HCT116 (cell line): Measurements from ENCODE around the gene LDAH. TPM values are rescaled to one million over a fixed set of nuclear protein-coding genes. Genes with fewer than 3 reads are reported as not detected.

ENCODE experiments used
- ATAC-seq: fragments of 200-7000 bp; cut with Tn5 transposase; 2 replicates; pipeline ENCODE4 v1.9.1; 2020; ENCODE audit warnings: mild to moderate bottlenecking, moderate library complexity
- BruUV-seq: library from RNA; stranded (reverse); fragments of 400-500 nt; replicated peaks from 2 replicates; lab custom pipeline; 2021; lab: Mats Ljungman, UMichigan
- CTCF ChIA-PET: fragments of 300-600 bp; sonication (Branson Sonifier 250); formaldehyde crosslinking; loops from one replicate; lab custom pipeline; 2021; ENCODE audit warnings: antibody characterized with exemption; lab: Charles Lee
- POLR2A ChIA-PET: fragments of 300-600, 350-600 bp; sonication (Branson Sonifier 250); formaldehyde crosslinking; loops from one replicate; lab custom pipeline; 2021; ENCODE audit warnings: antibody characterized with exemption; lab: Charles Lee
- RAD21 ChIA-PET, 2 experiments: fragments of 300-600 bp; sonication (Branson Sonifier 250); formaldehyde crosslinking; loops; one replicate each; lab custom pipeline; 2023; ENCODE audit warnings: low total read pairs in 2 of 2; ENCODE audit not compliant: uncharacterized antibody in 2 of 2, unreplicated experiment in 2 of 2, low non-redundant PET in 1 of 2; lab: Charles Lee
- DNase-seq: peaks from one replicate; pipeline ENCODE4 v3.0.0-alpha.2; 2010; ENCODE audit warnings: low read depth, low spot score
- H2AFZ ChIP-seq: fragments of 200-600 bp; shearing (Covaris generic), sonication (generic); 2 replicates; pipeline ENCODE4 v1.6.1; 2017; ENCODE audit warnings: low read depth, mixed run types, mixed read lengths, antibody characterized with exemption, low read length; ENCODE audit not compliant: poor library complexity, severe bottlenecking
- H3K27ac ChIP-seq: 2 replicates; pipeline ENCODE4 v1.5.1; 2012; ENCODE audit warnings: low read depth, low read length
- H3K27me3 ChIP-seq: fragments of 200-600 bp; sonication (generic); 2 replicates; pipeline ENCODE4 v1.6.1; 2016; ENCODE audit warnings: mixed run types, low read length, mixed read lengths; ENCODE audit not compliant: insufficient read depth
- H3K36me3 ChIP-seq, 2 experiments: fragments of 200-500 bp in 1 of 2; fragments of 200-600 bp in 1 of 2; sonication (Bioruptor generic) in 1 of 2; sonication (generic) in 1 of 2; 2 replicates each; pipeline versions ENCODE4 v1.5.1 to v1.6.1; 2014 to 2016; ENCODE audit warnings: low read length in 2 of 2, inconsistent platforms in 1 of 2, mixed read lengths in 1 of 2, mixed run types in 1 of 2; ENCODE audit not compliant: insufficient read depth in 2 of 2, control insufficient read depth in 1 of 2
- H3K4me1 ChIP-seq, 2 experiments: fragments of 200-600 bp in 1 of 2; sonication (generic) in 1 of 2; 2 replicates each; pipeline versions ENCODE4 v1.5.1 to v1.6.1; 2012 to 2017; ENCODE audit warnings: low read length in 2 of 2, inconsistent platforms in 1 of 2, mild to moderate bottlenecking in 1 of 2, mixed read lengths in 1 of 2, mixed run types in 1 of 2, moderate library complexity in 1 of 2; ENCODE audit not compliant: insufficient read depth in 2 of 2, control insufficient read depth in 1 of 2
- H3K4me2 ChIP-seq: fragments of 200-600 bp; sonication (generic); 2 replicates; pipeline ENCODE4 v1.6.1; 2017; ENCODE audit warnings: mixed run types, low read length, mixed read lengths
- H3K4me3 ChIP-seq, 2 experiments: fragments of 200-600 bp in 1 of 2; sonication (generic) in 1 of 2; replicated peaks in 1 of 2; 2 replicates each; pipeline ENCODE4 v1.5.1; 2011 to 2016; ENCODE audit warnings: low read length in 2 of 2, control low read depth in 1 of 2, low read depth in 1 of 2, mild to moderate bottlenecking in 1 of 2, mixed read lengths in 1 of 2, mixed run types in 1 of 2
- H3K79me2 ChIP-seq: fragments of 200-600 bp; sonication (generic); 2 replicates; pipeline ENCODE4 v1.6.1; 2017; ENCODE audit warnings: mild to moderate bottlenecking, mixed run types, low read length, moderate library complexity, mixed read lengths; ENCODE audit not compliant: insufficient read depth
- H3K9ac ChIP-seq: fragments of 200-600 bp; sonication (generic); 2 replicates; pipeline ENCODE4 v1.6.1; 2016; ENCODE audit warnings: low read length, mixed read lengths
- H3K9me2 ChIP-seq: fragments of 200-600 bp; sonication (generic), shearing (Covaris generic); 2 replicates; pipeline ENCODE4 v1.6.1; 2017; ENCODE audit warnings: mixed run types, mild to moderate bottlenecking, moderate library complexity; ENCODE audit not compliant: insufficient read depth
- H3K9me3 ChIP-seq, 2 experiments: fragments of 200-500 bp in 1 of 2; fragments of 200-600 bp in 1 of 2; sonication (Bioruptor generic) in 1 of 2; sonication (generic) in 1 of 2; 2 replicates each; pipeline ENCODE4 v1.6.1; 2014 to 2017; ENCODE audit warnings: low read length in 2 of 2, mixed read lengths in 2 of 2, inconsistent platforms in 1 of 2, low read depth in 1 of 2, mild to moderate bottlenecking in 1 of 2, mixed run types in 1 of 2, moderate library complexity in 1 of 2; ENCODE audit not compliant: control insufficient read depth in 1 of 2, insufficient read depth in 1 of 2
- H4K20me1 ChIP-seq: fragments of 200-600 bp; sonication (generic), shearing (Covaris generic); 2 replicates; pipeline ENCODE4 v1.6.1; 2017; ENCODE audit warnings: mixed run types, mild to moderate bottlenecking, moderate library complexity; ENCODE audit not compliant: insufficient read depth
- ATF3 ChIP-seq: IDR thresholded peaks from 2 replicates; pipeline ENCODE4 v1.6.1; 2012
- CBX3 ChIP-seq: IDR thresholded peaks from 2 replicates; pipeline ENCODE4 v1.6.1; 2012; ENCODE audit warnings: low read depth
- CTCF ChIP-seq, 3 experiments: fragments of 200-600 bp in 1 of 3; sonication (generic) in 1 of 3; IDR thresholded peaks in 2 of 3; conservative IDR thresholded peaks in 1 of 3; 2 replicates each; pipeline ENCODE4 v1.5.1; 2012 to 2017; ENCODE audit warnings: low read depth in 2 of 3, low read length in 2 of 3, antibody characterized with exemption in 1 of 3, borderline replicate concordance in 1 of 3, control low read depth in 1 of 3, mild to moderate bottlenecking in 1 of 3, mixed read lengths in 1 of 3, mixed run types in 1 of 3, moderate library complexity in 1 of 3; ENCODE audit not compliant: insufficient read depth in 1 of 3
- EZH2 ChIP-seq: fragments of 200-600 bp; sonication (generic); IDR thresholded peaks from 2 replicates; pipeline ENCODE4 v1.6.1; 2017; ENCODE audit warnings: antibody characterized with exemption, mixed run types
- EZH2phosphoT487 ChIP-seq: fragments of 200-600 bp; IDR thresholded peaks from 2 replicates; pipeline ENCODE4 v1.6.1; 2018; ENCODE audit warnings: antibody characterized with exemption, borderline replicate concordance
- POLR2A ChIP-seq: IDR thresholded peaks from 2 replicates; pipeline ENCODE4 v1.7.0; 2011; ENCODE audit warnings: borderline replicate concordance; ENCODE audit not compliant: insufficient read depth, insufficient read length; ENCODE audit errors: extremely low read depth
- POLR2AphosphoS5 ChIP-seq: IDR thresholded peaks from 2 replicates; pipeline ENCODE4 v1.6.1; 2011; ENCODE audit warnings: mild to moderate bottlenecking, low read depth, low read length, moderate library complexity
- SIN3A ChIP-seq: IDR thresholded peaks from 2 replicates; pipeline ENCODE4 v1.6.1; 2012; ENCODE audit warnings: low read depth
- ZFX ChIP-seq: fragments of 450-650 bp; IDR thresholded peaks from 2 replicates; pipeline ENCODE4 v1.6.1; 2017
- ZNF274 ChIP-seq: fragments of 200-500 bp; sonication (Bioruptor generic); IDR thresholded peaks from 2 replicates; pipeline ENCODE4 v1.6.1; 2014; ENCODE audit warnings: mild to moderate bottlenecking, low read depth, low read length, inconsistent platforms
- intact Hi-C: fragments of 100-400 bp; cut with micrococcal nuclease; formaldehyde crosslinking; loops from 2 replicates; pipeline ENCODE4 v1.10.0; 2022
- total RNA-seq: library from RNA; stranded (reverse); gene quantifications from one replicate; pipeline ENCODE4 v1.2.1, GENCODE V29; 2021; ENCODE audit not compliant: unreplicated experiment

The LDAH gene
- total RNA-seq, 1 experiment from 2014 or later: 25.7 TPM

- Histone ChIP-seq H3K9me2 (no peaks in the 10 kb centered on the region), H3K27ac (peak overlapping the region; percentile 69; the same call in 1 of the 2 replicates), H3K4me3 (peak overlapping the region; percentile 82 to 95), H3K4me1 (peaks cover 5 to 18% of the 10 kb centered on the region in 2 experiments), H3K4me2 (peak overlapping the region; percentile 99), H4K20me1 (no peaks in the 10 kb centered on the region), H3K36me3 (no peaks in the 10 kb centered on the region), H3K9me3 (no peaks in the 10 kb centered on the region), H2AFZ (no peak overlapping the region), H3K27me3 (no peaks in the 10 kb centered on the region), H3K79me2 (no peaks in the 10 kb centered on the region), H3K9ac (peak overlapping the region; percentile 91)
- ChIA-PET POLR2A (interaction anchor here (1.0 to 2.5 kb wide), 4 partner anchors 11 to 203 kb away, joined by 3 to 11 read pairs (median 4); partner anchors contain the start of gene RHOB), RAD21 (interaction anchor here (1.0 to 1.7 kb wide), 2 partner anchors 239 to 254 kb away, joined by 3 to 4 read pairs; no protein-coding TSS in a partner anchor), CTCF (interaction anchor here (0.8 to 2.6 kb wide), 9 partner anchors 9 to 272 kb away, joined by 3 to 16 read pairs (median 4); partner anchors contain the start of gene RHOB)
- TF ChIP-seq CBX3: no peak
- TF ChIP-seq ZNF274: no peak
- TF ChIP-seq CTCF (IDR thresholded peaks at IDR 0.05 in 2 of 3, conservative IDR thresholded peaks at IDR 0.05 in 1 of 3; ENCODE audit: borderline replicate concordance in 1 of 3, insufficient read depth in 1 of 3, low read depth in 2 of 3, low read length in 2 of 3): no peak
- DNase-seq: no peak
- intact Hi-C loops: no loop called here
- peak; percentile 15 for ATAC-seq
- TSS peak; percentile 59 for BruUV-seq
These were observed 172.5 kb downstream of the LDAH start for GRCh38 chr2:20650393-20650876.

GRCh38 chr2:20649976-20650375, 172.9 kb downstream of the LDAH start:
- H3K9me3 ChIP-seq: no peaks in the 10 kb centered on the region
- no peak overlapping the region for H2AFZ ChIP-seq
- intact Hi-C loops: no loop called here
- CTCF ChIA-PET: interaction anchor here (0.8 to 2.6 kb wide), 5 partner anchors 8 to 271 kb away, joined by 3 to 16 read pairs (median 4); partner anchors contain the start of gene RHOB
- H3K4me2 ChIP-seq: peak overlapping the region; percentile 99
- ATAC-seq (no peak), DNase-seq (no peak)
- POLR2A ChIA-PET: interaction anchor here (1.6 to 2.5 kb wide), 2 partner anchors 11 to 203 kb away, joined by 5 to 11 read pairs; partner anchors contain the start of gene RHOB
- TF ChIP-seq ATF3 (no peak), EZH2phosphoT487 (no peak), ZNF274 (no peak), EZH2 (no peak), CTCF (IDR thresholded peaks at IDR 0.05 in 2 of 3, conservative IDR thresholded peaks at IDR 0.05 in 1 of 3; ENCODE audit: borderline replicate concordance in 1 of 3, insufficient read depth in 1 of 3, low read depth in 2 of 3, low read length in 2 of 3) (no peak), POLR2A (no peak), SIN3A (no peak), POLR2AphosphoS5 (no peak), ZFX (no peak)
- H3K36me3 ChIP-seq: no peaks in the 10 kb centered on the region
- RAD21 ChIA-PET: interaction anchor here (1.0 to 1.7 kb wide), 2 partner anchors 239 to 254 kb away, joined by 3 to 4 read pairs; no protein-coding TSS in a partner anchor
- no peaks in the 10 kb centered on the region for H3K27me3 ChIP-seq
- H4K20me1 ChIP-seq: no peaks in the 10 kb centered on the region
- no TSS peak for BruUV-seq
- H3K27ac ChIP-seq: no peak overlapping the region
- no peaks in the 10 kb centered on the region for H3K9me2 ChIP-seq
- H3K4me1 ChIP-seq: peaks cover 5 to 18% of the 10 kb centered on the region in 2 experiments
- H3K79me2 ChIP-seq: no peaks in the 10 kb centered on the region
- peak overlapping the region; percentile 91 for H3K9ac ChIP-seq
- peak overlapping the region; percentile 82 to 95 for H3K4me3 ChIP-seq
